Astrocyte of the hippocampus (primary cell): ENCODE measurements around the gene PPCS.

Source experiments
- DNase-seq: peaks from one replicate; pipeline ENCODE4 v3.0.0; 2011; ENCODE audit warnings: low read depth, low spot score

PPCS gene

GRCh38 chr1:42456010-42456753, at the start of gene PPCS, which contains the start of gene ZMYND12:
PPCS (plus strand) TSS chr1:42456543; CDS start chr1:42456566, 23 bp downstream.
ZMYND12 (minus strand) TSS chr1:42456022; CDS start chr1:42455997, 25 bp downstream.
- peak; percentile 90 for DNase-seq

GRCh38 chr1:42414551-42415496, 41.5 kb upstream of the PPCS start:
- no peak for DNase-seq

GRCh38 chr1:42417166-42417565, 39.2 kb upstream of the PPCS start:
- no peak for DNase-seq

GRCh38 chr1:42418516-42418915, 37.8 kb upstream of the PPCS start:
- no peak for DNase-seq

GRCh38 chr1:42419126-42419821, 37.1 kb upstream of the PPCS start:
- DNase-seq: peak; percentile 56

GRCh38 chr1:42420121-42420520, 36.2 kb upstream of the PPCS start:
- DNase-seq: no peak

GRCh38 chr1:42420911-42421585, 35.3 kb upstream of the PPCS start:
- peak; percentile 96 for DNase-seq

GRCh38 chr1:42422737-42423136, 33.6 kb upstream of the PPCS start:
- no peak for DNase-seq

GRCh38 chr1:42423681-42424080, 32.7 kb upstream of the PPCS start:
- no peak for DNase-seq

GRCh38 chr1:42424201-42424600, 32.1 kb upstream of the PPCS start:
- no peak for DNase-seq

- no peak for DNase-seq
These were observed 29.1 kb upstream of the PPCS start for GRCh38 chr1:42427240-42427639.

GRCh38 chr1:42429603-42430002, 26.7 kb upstream of the PPCS start:
- DNase-seq: no peak

- no peak for DNase-seq
These were observed 25.8 kb upstream of the PPCS start for GRCh38 chr1:42430286-42431135.

GRCh38 chr1:42431514-42431913, 24.8 kb upstream of the PPCS start:
- no peak for DNase-seq

- DNase-seq: no peak
These were observed 23.6 kb upstream of the PPCS start for GRCh38 chr1:42432714-42433113.

- DNase-seq: no peak
These were observed 23.0 kb upstream of the PPCS start for GRCh38 chr1:42433369-42433768.

GRCh38 chr1:42434340-42434739, 22.0 kb upstream of the PPCS start:
- no peak for DNase-seq

GRCh38 chr1:42439940-42440339, 16.4 kb upstream of the PPCS start:
- DNase-seq: peak; percentile 67

- no peak for DNase-seq
These were observed 13.7 kb upstream of the PPCS start for GRCh38 chr1:42442662-42443061.

GRCh38 chr1:42449256-42449655, 7.1 kb upstream of the PPCS start:
- DNase-seq: no peak
